IPS-NIHi7 (cell line): ENCODE data around the gene ABCC12.
A peak's percentile ranks its signal among the peaks of the same experiment; 100 is the strongest.

Source experiments
- DNase-seq: peaks from one replicate; pipeline ENCODE4 v3.0.0; 2012; ENCODE audit warnings: mixed read lengths; ENCODE audit errors: extremely low spot score

Gene ABCC12

DNA sequence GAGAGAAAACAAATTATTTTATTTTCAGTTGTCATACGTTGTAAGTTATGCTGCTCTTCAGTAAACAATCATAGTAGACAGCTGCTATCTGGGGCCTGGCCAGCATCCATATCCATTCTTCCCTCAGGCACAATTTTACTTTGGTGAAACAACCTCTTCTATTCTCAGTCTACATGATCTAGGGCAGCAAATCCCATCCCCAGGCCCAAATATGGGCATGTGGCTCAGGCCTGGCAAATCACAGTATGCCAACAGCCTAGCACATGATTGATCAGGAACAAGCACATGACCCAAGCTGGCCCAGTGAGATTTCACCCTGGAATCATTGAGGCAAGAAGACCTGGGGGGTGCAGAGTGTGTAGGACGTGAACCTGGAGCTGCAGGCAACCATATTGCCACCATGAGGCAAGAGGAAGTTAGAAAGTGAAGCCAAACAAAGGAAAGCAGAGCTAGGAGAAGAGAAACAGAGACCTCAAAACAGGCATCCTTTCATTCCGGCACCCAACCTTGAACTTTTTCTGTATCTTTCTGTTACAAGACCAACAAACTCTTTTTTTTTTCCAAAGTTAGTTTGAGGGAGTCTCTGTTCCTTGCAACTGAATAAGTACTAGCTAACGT, 10.3 kb upstream of the ABCC12 start:
- no peak for DNase-seq

DNA sequence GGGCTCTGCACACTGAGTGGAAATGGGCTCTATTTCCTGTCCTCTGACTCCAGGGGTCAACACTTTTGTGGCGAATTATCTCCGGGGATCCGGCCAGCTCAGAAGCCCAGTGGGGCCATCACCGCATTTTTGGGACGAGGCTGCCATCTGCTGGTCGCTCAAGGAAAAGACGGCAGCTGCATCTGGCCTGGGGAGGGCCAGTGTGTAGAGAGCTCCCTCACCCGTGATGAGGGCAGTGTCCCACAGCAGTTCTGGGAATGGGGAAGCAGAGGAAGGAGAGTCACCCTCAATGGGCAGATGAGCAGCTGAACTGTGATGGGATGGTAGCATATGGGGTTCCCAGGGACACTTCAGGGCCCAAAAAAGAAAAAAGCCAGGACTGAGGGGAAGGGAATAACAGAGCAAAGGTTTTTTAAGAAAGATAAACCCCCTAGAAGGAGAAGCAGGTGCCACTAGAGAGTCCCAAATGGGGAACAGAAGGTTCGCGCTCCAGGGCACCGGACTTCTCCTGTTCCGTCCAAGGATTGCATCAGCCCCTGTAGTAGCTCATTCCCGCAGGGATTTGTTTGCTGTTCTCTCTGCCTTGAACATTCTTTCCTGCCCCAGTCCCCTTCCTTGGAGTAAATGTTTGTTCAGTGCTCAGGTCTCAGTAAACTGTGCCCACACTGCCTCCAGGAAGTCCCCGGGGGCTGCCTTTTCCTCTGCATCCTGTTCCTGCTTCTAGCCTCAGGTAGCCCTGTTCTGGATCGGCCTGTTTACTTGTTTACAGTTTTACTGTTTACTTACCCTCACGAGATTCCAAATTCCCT, 9.3 kb upstream of the ABCC12 start:
- DNase-seq = peak; percentile 90

DNA sequence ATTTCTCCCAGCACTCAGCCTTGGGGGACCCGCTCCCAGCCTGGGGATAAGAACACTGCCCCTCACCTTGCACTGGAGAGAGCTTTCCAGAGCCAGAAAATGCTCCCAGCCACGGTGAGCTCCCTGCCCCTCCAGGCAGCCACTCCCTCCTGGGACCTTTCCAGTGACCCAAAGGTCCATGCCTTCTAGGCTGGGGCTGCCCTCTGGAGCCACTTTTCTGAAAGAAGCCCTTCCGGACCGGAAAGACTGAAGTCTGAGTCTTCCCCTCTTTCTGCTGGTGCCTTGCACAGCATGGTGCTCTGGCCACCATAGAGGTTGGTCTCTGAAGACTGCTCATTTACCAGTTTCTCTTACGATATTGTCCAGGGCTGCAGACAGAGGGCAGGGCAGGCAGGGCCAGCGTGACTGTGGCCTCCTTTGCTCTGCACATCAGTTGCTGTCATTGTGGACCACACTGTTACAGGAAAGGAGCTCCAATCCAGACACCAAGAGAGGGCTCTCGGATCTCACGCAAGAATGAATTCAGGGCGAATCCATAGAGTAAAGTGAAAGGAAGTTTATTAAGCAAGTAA, 7.1 kb upstream of the ABCC12 start:
- DNase-seq = no peak

DNA sequence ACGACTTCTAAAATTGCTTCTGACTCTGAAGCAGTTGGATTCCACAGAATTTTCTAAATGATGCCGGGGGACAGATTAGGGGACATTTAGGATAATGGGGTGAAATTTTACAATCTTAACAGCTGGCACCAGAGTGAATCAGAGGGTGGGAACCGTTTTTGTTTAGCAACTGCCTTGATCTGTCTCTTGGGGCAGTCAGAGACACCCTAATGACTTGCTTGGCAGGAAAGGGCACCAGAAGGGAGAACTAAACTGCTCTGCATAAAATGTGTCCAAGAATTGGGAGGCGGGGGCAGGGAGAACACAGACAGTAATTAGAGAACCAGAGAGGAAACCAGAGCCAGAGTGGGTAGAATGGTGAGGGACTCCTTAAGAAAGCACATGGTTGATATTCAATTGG, 6.1 kb upstream of the ABCC12 start:
- no peak for DNase-seq

DNA sequence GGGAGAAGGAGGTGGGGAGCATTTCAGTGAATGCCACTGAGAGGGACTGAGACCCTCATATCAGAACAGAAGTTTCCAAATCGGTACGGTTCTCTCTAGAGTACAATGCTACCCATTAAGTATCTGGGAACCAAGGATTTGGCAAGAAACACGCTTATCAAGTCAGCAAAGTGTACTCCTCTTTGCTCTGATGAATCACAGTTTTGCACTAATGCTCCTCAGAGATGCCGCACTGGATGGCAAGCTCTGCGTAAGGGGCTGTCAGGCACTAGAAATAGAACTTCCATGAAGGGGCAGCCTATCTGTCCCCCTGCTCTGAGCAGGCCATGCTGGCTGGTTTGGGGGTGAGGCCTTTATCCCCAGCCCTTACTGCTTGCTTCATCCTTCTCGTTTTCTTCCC, 4.8 kb upstream of the ABCC12 start:
- DNase-seq = no peak

DNA sequence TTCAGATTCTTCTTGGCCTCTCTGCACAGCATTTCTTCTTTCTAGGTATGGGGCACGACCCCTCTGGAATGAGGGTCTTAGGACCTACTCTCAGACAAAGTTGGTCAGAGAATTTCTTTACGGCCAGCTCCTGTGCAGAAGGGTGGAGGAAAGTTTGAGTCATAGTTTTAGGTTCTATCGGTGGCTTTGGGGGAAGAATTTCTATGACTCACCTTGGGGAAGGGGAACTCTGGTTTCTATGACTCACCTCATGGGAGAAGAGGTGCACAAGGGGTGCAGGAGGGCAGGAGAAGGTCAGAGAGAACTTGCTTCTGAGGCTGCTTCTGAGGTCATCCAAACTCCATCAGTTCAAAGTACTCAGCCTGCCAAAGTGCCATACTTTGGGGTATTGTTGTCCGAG, 2.5 kb upstream of the ABCC12 start:
- no peak for DNase-seq

DNA sequence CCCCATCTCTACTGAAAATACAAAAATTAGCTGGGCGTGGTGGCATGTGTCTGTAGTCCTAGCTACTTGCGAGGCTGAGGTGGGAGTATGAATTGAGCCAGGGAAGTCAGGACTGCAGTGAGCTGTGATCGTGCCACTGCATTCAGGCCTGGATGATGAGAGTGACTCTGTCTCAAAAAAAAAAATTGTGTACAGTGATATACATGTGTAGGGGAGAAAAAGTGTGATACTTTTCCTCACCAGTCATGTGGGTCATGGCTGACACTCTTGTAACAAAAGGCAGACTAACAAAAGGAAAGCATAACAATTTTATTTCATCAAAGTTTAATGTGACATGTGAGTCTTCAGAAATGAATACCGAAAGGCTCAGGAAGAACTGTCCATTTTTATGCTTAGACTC, 2.0 kb upstream of the ABCC12 start:
- no peak for DNase-seq

DNA sequence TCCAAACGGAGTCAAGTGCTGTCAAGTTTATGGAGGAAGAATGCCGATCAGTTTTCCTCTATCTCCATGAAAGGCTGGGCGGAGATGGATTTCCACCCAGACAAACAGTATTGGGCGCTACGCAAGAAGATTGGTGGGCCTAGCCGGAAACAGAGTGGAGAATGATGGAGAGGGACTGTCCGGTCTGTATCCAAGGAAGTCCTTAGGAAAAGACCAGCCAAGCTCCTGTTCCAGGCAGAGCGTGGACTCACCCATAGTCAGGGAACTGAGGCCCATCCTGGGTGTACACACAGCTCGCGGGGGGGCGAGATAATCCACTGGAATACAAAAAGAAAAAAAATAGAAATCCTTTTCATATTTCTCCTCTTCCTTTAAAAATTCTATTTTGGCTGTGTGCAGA, 1.5 kb upstream of the ABCC12 start:
- DNase-seq = no peak

DNA sequence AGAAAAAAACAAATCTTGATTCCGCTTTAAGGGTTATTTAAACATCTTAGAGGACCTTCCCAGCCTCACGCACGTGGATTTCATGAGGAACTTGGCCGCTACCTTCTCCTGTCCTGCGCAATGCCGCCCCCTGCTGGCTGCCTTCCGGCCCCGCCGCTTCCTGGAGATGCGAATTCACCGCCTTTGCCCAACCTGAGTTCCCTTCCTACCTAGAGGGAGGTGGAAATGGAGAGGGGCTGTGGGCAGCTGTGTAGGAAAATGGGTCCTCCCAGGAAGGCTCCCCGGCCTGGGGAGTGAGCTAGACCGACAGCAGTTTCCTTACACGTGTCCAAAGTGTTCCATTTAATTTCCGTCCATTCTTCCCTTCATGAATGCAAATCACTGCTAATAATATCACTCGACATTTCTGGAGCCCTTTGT, 1.0 kb upstream of the ABCC12 start:
- DNase-seq = peak; percentile 85

DNA sequence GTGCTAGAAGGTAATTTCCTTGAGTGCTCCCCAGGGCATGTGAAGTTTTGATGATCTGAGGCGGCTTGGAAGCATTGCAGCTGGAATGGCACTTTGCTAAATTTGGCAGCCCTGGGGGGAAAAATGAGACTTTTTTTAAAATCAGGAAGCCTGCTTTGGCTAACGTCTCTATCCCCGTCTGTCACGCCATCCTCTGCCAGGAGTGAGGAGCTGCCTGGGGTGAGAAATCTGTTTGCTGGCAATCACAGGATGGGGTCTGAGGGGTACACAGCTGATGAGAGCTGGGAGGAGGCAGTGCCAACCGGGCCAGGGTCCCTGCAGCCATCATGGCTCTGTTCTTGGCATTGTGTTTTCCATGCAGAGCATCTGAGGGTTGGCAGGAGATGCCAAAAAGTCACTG, 2.0 kb downstream of the ABCC12 start:
- DNase-seq = no peak

DNA sequence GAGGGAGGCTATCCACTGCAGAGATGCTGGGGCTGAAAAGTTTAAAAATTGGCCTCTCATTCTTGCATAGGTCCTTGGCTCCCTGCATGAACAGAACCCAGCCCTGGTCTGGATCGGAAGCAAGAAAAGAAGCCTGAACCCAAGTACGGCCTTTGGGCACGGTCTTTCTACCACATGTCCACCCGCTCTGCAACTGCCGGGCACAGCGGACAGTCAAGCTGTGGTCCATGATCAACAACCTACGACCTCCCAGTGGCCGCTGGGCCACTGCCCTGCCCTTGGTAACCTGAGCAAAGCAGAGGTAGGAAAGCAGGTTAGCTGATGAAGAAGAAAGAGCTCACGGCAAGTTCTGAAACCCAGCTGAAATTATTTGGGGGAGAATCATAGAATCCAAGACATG, 3.6 kb downstream of the ABCC12 start:
- no peak for DNase-seq

DNA sequence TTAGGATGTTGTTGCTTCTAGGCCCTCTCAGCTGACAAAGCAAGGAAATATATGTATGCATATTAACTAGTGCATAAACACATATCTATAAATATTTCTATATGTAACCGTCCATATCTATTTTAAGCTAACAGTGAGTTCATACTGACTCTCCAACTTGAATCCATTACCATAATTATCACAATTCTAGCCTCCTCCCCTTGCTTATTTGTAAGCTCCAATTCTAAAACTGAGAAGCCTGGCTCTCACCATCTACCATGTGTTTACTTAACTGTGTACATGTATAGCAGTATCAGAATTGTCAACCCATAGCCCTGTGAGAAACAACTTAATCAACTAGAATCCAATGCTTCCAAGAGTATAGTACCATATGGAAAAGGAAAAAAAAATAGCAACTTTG, 5.1 kb downstream of the ABCC12 start:
- DNase-seq = no peak

DNA sequence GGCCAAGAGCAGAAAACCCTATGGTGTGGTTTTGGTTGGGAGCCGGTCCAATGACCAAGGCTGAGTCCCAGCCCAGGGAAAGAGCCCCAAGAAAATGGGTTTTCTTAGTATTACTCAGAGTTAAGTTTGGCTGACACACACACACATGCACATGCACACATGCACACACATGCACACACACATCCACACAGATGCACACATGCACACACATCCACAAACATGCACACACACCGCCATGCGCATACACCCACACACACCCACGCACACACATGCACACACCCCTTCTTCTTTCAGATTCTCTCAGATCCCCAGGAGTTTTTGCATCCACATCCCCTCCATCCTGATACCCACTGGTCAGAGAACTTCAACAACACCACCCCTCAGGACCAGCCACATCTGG, 9.1 kb downstream of the ABCC12 start:
- no peak for DNase-seq

DNA sequence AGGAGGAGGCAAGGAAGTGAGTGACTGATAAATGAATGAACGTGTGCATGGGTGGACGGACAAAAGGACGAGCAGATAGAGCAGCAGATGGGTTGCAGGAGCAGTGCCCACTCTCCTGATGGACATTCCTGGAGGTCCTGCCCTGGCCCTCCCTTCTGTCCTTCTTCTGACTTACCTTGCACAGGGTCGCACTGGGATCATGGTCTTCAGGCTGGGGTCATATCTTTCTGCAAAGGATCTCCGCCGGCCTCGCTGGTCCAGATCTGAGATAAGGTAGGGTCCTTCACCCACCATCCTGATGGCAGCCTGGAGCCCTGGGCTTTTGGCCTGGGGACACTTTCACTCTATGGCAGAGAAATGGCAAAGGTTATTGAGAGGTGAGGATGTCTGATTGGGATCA, 9.7 kb downstream of the ABCC12 start:
- no peak for DNase-seq

DNA sequence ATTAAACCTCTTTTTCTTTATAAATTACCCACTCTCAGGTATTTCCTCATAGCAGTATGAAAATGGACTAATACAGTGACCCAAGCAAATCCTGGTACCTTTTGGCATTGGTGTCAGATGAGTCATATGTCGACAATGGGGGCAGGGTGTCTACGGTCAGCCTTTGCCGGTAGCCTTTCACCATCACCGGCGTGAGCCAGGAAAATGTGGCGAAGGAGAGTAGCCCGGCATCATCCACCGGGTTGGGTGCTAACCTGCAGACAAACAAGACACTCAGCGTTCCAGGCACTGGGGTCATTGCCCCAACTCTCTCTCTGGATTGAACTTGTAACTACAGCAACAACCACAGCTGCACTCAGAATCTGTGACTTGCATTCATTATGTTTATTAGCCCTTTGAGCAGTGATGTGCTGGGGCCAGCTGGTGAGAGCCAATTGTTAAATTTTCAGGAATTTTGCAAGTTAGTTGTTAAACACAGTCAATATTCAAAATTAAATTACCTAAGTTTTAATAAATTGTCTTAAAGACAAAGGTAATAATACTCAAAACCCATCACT, 11.9 kb downstream of the ABCC12 start:
- DNase-seq = no peak

DNA sequence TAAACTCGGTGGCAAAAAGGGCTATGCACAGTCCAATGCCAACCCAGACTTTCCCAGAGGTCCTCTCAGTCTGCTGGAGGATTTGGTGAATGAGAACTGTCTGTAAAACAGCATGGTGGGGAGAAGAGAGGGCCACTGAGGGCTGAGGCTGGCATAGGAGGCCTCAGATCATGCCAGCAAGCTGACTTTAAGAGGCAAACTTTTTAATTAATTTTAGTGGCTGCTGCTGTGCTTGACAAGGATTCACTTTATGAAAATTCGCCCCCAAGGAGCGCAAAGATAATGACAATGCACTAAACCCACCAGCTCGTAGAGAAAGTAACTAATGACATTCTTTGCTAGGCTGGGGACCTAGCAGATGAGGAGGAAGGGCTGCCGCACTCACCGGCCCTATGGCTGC, 15.0 kb downstream of the ABCC12 start:
- no peak for DNase-seq

DNA sequence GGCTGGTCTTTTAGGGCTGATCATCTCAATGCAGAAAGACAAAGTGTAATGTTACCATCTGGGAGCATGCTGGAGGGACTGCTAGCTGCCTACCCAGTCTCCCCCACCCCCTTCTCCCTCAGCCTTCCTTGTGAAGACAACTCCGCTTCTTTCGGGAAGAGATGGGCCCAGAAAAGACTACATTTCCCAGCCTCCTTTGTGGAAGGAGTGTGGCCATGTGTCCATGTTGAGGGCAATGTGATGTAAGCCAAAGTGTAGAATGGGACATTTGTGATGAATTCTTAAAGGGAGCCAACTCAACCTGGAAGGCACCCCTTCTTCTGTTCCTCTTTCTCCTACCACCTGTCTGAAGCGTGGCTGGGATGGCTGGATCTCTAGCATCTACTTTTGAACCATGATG, 16.3 kb downstream of the ABCC12 start:
- no peak for DNase-seq

DNA sequence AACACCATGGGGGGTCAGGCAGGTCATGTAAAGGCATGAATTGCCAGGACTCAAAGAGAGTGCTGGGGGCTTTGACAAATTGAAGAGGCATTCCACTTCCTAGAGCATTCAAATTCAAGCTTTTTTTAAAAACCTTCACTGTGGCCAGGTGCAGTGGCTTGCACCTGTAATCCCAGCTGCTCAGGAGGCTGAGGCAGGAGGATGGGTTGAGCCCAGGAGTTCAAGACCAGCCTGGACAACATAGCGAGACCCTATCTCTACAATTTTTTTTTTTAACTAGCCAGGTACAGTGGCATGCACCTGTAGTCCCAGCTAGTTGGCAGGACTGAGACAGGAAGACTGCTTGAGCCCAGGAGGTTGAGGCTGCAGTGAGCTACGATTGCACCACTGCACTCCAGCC, 17.2 kb downstream of the ABCC12 start:
- no peak for DNase-seq

DNA sequence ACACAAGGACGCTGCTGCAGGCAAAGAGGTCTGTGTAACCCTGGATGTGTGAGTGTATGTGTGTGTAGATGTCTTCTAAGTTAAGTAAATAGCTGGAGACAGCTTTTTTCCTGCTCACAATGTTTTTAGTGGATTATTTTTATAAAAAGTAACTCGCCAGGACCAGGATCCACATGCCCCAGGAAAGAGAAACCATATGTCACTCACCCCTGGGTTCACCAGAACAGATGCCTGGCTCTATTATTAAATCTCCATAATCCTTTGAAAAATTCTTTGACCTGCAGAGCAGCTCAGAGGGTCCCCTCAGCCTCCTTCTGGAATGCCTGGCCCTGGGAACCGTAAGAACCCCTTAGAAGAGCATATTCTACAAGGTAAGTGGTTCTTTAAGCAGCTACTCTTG, 18.0 kb downstream of the ABCC12 start:
- DNase-seq = no peak

DNA sequence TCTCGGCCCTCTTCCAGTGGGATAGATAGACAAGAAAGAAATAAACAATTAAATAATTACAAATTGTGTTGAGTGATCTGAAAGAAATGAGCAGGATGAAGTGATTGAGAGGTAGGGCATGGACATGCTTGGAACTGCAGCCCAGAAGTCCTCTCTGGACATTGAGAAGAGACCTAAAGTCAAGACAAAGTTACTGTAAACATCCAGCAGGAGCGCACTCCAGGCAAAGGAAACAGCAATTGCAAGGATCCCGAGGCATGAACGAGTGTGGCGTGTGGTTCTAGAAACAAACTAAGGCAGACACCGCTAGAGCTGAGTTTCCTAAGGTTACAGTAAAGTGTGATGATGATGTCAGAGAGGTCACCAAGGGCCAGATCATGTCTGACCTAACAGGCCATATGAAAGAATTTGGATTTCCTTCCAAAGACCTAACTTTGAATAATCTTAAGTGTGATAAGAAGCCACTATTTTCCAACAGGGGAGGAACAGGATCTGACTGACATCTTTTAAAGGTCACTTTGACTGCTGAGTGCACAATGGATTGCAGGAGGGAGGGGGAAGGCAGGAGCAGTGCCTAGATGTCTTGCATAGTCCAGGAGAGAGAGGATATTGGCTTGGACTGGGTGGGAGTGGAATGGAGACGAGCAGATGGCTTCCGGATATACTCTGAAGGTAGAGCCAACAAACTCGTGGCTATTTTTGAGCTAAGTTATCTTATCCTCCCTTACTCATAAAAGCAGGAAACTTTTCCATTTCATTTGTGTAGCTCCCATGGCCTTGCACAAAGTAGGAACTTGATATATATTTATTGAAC, 19.0 kb downstream of the ABCC12 start:
- no peak for DNase-seq

DNA sequence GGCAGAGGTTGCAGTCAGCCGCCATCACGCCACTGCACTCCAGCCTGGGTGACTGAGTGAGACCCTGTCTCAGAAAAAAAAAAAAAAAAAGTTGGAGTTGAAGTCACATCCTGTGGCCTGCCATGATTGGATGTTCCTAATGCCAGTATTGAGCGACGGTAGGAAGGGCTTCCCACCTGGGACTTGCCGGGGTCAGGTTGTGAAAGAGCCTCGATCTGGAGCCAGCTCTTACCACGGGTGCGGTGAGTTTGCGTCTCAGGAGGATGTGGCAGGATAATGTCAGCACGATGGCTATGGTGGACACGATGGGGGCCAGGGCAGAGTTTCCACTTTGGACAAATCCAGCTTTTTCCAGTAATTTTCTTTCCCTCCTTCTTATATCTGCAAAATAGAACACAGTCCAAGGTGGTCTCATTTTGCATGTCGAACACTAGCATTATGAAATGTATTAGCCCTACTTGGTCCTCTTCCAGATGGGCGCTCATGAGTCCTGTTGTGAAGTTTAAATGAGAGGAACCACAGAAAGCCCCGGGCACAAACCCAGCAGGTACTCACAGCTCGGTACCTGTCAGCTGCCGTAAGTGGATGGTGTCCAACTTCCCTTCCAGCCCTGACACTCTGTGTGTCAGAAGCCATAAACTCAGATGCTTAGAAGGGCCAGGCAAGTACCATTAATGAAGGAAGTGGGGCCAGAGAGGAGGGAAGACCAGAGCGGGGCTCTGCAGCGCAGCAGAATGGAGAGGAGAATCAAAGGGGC, 22.2 kb downstream of the ABCC12 start:
- DNase-seq = no peak
